HL-60/S4 (cell line): ENCODE measurements around the gene VAT1L.

Experiments used
- in situ Hi-C: fragments of 300-500 bp; cut with MboI; formaldehyde crosslinking; loops from 2 replicates; pipeline ENCODE4 v1.14.3; 2022; ENCODE audit warnings: low sequenced_read_pairs

The VAT1L gene

GRCh38 chr16:77781091-77781490 is 7.3 kb upstream of the VAT1L start:
- in situ Hi-C loops, result no loop called here

GRCh38 chr16:77782694-77783093 is 5.7 kb upstream of the VAT1L start:
- in situ Hi-C loops, result no loop called here

- in situ Hi-C loops, result no loop called here
Observed at GRCh38 chr16:77784441-77785372, 3.7 kb upstream of the VAT1L start.

- in situ Hi-C loops, result no loop called here
Observed at GRCh38 chr16:77785373-77785764, 3.0 kb upstream of the VAT1L start.

GRCh38 chr16:77786186-77786847 is 2.0 kb upstream of the VAT1L start:
- in situ Hi-C loops, result no loop called here

GRCh38 chr16:77787452-77787851 is 912 bp upstream of the VAT1L start:
- in situ Hi-C loops, result no loop called here

GRCh38 chr16:77789085-77790008 is 983 bp downstream of the VAT1L start:
- in situ Hi-C loops, result no loop called here

GRCh38 chr16:77790009-77790372 is 1.6 kb downstream of the VAT1L start:
- in situ Hi-C loops, result no loop called here

- in situ Hi-C loops, result no loop called here
Observed at GRCh38 chr16:77790912-77791311, 2.5 kb downstream of the VAT1L start.

- in situ Hi-C loops, result no loop called here
Observed at GRCh38 chr16:77793417-77793816, 5.1 kb downstream of the VAT1L start.

- in situ Hi-C loops, result no loop called here
Observed at GRCh38 chr16:77794586-77794985, 6.2 kb downstream of the VAT1L start.

GRCh38 chr16:77801817-77802216 is 13.5 kb downstream of the VAT1L start:
- in situ Hi-C loops, result no loop called here

GRCh38 chr16:77805398-77805797 is 17.0 kb downstream of the VAT1L start:
- in situ Hi-C loops, result no loop called here

- in situ Hi-C loops, result no loop called here
Observed at GRCh38 chr16:77807021-77807420, 18.7 kb downstream of the VAT1L start.

GRCh38 chr16:77812856-77813500 is 24.6 kb downstream of the VAT1L start:
- in situ Hi-C loops, result no loop called here

GRCh38 chr16:77816293-77816692 is 27.9 kb downstream of the VAT1L start:
- in situ Hi-C loops, result no loop called here

- in situ Hi-C loops, result no loop called here
Observed at GRCh38 chr16:77820340-77820739, 32.0 kb downstream of the VAT1L start.

- in situ Hi-C loops, result no loop called here
Observed at GRCh38 chr16:77822661-77823060, 34.3 kb downstream of the VAT1L start.

GRCh38 chr16:77823067-77823466 is 34.7 kb downstream of the VAT1L start:
- in situ Hi-C loops, result no loop called here

GRCh38 chr16:77825196-77825595 is 36.8 kb downstream of the VAT1L start:
- in situ Hi-C loops, result no loop called here

GRCh38 chr16:77827032-77827431 is 38.7 kb downstream of the VAT1L start:
- in situ Hi-C loops, result no loop called here
